UCSD-AML1 (cell line): ENCODE measurements around the gene MYZAP.
"Not testable (repeated sequence)": the region's sequence is repeated elsewhere in the genome, so short reads cannot be mapped to it uniquely, and the experiment has no call there.

Source experiments
- DNase-seq: peaks from one replicate; lab custom pipeline; 2025; ENCODE audit not compliant: unreplicated experiment; lab: John Stamatoyannopoulos, UW

The MYZAP gene

DNA sequence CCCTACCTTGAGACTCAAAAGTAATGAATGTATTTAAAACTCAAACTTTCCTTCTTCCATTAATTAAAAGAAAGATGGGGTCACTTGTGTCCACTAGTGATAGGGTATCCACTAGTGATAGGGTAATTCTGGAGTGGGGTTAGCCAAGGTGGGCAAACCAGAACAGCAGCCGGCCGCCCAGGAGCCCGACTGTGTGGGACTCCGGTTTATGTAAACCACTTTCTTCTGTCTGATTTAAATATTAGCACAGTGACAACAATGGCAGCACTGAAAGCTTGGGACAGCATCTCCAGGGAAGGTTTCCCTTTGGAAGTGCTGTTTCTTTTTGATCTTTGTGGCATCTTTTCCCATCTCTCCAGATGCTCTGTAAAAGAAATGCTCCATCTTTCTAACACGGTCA lies 722 bp downstream of the MYZAP start:
- no peak for DNase-seq

DNA sequence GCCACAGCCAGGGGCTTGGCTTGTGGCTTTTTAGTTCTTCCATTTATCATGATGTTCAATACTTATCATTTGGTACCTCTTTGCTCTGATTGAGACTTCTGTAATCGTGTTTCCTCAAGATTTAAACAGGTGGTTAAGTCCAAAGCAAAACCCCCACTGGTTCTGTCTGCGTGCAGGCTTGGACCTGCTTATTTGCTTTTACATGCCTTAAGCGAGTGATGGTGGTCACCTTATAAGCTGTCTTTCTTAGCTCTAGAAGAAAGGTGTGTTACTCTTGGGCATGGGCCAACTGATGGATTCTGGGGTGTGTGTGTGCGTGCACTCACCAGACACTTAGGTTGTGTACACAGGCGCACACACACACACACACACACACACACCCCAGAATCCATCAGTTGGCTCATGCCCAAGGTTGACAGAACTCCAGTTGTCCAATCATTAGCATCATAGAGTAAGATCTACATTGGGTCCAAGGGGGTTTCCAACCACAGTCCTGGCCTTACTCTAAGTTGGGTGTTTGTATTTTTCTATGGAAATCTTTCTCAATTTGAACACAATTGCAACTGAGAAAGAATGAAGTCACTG lies 1.2 kb downstream of the MYZAP start:
- no peak for DNase-seq

DNA sequence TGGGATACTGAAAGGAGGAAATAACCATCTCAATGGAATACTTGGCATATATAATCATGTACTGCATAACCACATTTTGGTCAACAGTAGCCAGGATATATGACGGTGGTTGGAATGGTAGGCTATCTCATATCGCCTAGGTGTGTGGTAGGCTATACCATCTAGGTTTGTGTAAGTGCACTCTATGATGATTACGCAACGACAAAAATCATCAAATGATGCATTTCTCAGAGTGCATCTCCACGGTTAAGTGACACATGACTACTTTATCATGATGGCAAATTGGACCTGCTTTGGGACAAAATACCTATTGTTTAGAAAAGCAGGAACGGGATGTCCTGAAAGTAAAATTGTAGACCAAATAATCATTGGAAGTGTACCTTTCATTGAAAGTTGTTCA lies 2.8 kb downstream of the MYZAP start:
- DNase-seq: no peak

DNA sequence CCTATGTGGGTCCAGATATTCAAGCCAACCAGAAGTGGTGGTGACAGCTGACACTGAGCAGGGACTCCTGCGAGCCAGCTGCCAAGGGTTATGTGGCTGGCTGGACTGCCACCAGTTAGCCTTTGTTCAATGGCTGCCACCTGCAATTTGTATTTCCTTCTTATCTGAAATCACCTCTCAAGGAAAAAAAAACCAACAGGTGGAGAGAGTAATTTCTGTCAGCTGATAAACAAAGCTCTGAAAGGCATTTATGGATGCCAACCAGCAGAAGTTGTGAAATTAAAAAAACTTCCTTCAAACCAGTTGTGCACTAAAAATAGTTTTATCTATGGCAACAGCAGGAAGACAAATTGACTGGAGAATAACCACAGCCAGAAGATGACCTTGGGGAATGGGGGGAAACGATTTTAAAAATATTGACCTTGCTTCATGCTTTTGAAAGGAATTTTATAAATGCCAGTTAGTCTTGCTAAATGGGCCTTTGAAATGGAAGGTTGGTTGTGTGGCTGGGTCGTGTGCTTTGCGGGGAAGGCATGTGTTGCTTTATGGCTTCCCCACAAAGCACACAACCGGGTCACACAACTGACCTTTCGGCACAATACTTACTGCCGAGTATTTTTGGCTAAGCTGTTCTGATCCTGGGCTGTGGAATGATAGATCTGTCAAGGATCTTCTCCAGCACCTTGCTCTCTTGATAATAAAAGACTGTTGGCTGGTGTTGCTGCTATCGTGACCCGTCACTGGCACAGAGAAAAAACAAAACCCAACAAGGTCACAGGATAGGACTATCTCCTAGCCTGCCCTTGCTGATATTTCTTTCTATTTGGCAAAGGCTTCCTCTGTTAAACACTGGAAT lies 3.5 kb downstream of the MYZAP start:
- DNase-seq: peak; percentile 33

DNA sequence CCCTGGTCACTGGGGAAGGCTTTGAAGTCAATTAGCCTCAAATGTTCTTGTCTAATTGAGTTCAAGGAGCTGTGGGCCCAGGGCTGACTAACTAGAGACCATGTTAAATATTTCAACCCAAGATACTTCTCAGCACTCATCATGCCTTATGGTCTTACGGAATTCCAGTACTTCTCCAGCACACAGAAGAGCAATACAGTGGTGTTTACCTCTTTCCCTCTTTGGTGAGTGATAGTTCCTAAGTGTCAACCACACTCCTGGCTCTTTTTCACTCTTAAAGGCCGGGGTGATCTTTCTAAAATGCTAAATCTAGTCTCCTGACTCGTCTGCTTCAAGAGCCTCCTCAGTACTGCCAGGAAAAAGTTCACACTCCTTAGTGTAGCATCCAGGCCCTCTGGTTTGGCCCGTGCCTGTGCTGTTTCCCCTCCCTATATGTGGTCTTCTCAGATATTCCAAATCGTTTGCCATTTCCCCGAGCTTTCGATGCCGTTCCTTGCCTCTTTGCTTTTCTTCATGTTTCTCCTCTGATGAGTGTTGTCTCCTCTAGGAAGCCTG lies 4.7 kb downstream of the MYZAP start:
- no peak for DNase-seq

DNA sequence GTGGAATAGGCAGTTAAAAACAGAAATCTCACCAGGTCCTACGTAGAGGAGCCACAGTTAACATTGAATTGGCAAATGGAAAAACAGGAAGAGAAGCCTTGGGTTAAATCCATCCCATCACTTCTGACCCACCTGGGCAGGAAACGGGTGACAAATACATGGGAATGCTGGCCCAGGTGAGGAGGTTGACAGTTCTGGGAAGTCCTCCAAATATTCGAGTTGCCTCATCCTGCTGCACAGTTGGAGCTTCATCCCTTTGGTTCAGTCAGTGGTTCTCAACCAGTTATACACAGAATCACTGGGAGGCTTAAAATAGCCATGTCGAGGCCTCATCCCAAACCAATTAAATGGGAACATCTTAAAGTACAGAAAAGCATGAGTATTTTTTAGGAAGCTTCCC lies 5.3 kb downstream of the MYZAP start:
- no peak for DNase-seq

DNA sequence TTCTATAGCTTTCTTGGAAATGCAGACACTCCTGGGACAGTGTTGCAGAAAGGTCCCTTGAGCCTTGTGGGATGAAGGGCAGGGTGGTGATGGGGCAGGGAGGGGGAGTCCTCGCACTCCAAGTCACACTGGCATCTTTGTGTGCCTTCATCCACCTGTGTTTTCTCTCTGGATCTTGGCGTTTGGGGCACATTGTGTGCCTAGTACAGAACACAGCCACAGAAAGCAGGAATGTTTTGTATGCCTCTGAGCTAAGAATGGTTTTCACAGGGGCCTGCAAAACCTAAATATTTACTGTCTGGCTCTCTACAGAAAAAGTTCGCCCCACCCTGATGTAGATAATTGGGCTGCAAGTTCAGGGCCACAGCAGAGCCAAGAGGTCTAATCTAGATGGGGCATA lies 5.7 kb downstream of the MYZAP start:
- DNase-seq: no peak

DNA sequence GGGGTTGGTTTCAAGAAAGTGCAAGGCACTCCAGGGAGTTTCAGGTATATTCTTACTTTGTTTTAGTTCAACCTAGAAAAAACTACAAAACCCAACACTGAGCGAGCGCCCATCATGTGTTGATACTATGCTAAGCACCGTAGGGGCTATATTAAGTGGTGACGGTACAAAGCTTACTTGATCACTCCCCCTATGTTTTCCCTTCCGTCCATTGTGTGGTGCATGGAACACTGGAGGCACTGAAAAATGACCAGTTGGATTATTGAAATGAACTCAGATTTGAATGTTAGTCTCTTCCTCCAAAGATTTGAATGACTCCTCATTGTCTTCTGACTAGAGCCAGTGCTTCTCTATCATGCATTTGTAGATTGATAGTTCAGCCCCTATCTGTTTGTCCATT lies 6.6 kb downstream of the MYZAP start:
- DNase-seq: no peak

DNA sequence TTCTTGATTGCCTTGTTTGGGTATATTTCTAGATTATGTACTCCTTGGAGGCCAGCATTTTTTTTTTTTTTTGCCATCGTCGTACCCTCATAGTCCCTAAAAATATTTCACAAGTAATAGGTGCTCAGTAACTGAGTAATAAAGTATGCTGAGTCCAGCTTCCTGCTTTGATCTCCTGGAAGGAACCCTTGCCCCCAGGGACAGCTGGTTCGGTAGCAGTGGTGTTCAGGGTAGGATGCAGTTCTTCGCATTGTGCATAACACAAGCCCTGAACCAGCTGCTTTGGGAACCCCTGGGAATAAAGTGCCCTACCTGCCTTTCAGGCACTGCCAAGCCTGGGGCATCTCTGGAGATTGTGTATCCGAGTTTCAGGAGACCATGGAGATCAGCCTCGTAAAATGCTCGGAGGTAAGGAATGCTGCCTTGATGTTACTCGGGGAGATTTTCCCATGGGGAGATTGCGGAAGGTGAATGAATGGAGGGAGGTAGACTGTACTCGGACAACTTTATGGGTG lies 7.6 kb downstream of the MYZAP start:
- no peak for DNase-seq

DNA sequence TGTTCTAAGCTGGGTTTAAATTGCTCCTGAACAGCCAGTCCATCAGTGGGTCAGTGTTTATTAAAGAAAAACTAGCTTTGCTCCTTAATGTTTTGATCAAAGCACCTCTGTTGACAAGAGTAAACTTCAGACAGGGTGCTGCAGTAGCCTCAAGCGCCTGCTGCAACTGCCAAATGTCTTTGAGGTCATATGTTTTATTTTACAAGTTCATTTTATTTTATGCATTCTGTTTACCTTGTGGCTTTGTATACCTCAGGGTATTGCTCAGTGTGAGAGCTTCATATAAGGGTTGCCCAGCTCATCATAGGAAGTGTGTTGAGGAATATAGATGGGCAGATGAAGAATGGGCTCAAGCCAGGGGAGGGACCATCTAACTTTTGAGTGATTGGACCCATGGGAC lies 8.5 kb downstream of the MYZAP start:
- no peak for DNase-seq

DNA sequence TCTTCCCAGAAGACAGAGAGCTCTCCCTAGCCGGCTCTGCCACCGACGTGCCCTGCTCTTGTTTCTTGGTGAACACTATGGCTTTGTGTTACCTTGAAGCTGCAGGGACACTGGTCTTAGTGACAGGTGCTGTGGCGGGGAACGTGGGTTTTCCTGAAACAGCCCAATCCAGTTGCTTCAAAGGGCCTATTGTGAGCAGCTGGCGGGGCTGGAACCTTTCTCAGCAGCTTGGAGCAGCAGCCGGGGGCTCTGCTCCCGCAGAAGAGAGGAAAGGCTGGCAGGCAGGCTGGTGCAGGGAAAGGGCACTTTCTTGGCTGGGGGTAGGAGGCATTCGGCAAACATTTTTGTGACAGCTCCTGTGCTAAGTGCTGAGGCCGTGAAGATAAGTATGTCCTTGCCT lies 12.8 kb downstream of the MYZAP start:
- DNase-seq: no peak

DNA sequence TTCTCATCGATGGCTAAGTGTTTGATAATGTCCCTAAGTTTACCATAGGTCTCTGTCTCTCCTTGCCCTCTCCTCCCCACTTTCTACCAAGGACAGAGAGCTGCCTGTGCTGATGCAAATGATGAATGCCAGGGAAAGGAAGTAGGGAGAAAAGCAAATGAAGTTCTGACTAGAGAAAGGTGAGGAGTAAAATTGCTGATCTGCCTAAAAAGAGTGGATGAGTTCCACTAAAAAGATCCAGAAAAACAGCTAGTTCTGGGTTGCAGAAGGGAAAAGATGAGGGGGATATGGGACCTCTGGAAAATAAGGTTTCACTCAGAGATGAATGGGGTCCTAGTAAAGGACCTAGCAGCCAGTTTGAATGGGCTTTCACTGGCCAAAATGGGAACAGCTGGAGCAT lies 13.8 kb downstream of the MYZAP start:
- no peak for DNase-seq

DNA sequence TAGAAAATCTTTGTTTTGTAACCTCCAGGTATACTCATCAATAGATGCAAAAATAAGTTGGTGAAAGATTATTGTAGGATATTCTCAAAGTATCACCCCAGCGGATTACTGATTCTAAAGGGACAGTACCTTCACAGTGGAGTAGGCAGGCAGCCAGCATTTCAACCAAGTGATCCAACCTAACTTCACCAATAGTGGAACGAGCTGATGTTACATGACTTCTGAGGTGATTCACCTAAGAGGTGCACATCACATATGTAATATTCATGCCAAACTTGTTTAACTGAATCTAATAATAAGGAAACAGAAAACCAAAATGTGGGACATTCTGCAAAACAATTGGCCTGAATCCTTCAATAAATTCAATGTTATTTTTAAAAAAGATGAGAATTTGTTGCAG lies 14.3 kb downstream of the MYZAP start:
- no peak for DNase-seq

DNA sequence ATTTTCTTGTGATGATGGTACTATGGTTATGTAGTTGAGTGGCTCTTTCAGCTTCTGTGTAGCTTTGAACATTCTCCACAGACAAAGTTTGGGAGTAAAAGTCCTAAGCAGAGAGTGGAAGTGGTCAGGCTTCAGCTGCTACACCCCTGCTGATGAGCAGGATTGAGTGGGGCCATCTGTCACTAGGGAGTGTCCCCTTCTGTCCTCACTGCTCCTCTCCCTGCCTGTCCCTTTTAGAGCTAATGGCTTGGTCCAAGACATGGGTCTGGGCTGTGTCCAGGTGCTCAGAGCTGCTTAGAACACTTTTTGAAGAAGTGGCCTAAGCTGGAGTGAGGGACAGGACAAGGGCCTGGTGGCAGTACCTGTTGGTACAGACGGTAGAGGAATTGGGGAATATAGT lies 15.1 kb downstream of the MYZAP start:
- DNase-seq: no peak

DNA sequence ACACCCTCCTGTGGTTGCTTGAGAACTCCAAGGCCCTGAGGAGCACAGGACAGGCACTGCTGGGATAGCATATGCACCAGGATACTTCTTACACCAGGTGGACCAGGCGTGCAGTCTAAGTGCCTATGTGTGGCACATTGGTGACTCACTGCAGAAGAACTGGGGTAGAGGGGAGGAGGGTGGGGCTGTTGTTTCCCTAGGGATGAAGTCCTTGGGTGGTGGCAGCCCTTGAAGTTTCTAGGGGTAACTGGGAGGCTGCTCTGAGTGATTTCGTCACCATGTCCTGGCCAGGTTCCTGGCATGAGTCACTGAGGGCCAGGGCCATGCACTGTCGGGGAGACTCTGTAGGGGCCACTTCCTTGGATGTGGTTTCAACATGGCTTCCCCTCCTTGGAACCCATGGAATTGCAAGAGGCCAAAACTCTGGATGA lies 15.9 kb downstream of the MYZAP start:
- DNase-seq: peak; percentile 48

DNA sequence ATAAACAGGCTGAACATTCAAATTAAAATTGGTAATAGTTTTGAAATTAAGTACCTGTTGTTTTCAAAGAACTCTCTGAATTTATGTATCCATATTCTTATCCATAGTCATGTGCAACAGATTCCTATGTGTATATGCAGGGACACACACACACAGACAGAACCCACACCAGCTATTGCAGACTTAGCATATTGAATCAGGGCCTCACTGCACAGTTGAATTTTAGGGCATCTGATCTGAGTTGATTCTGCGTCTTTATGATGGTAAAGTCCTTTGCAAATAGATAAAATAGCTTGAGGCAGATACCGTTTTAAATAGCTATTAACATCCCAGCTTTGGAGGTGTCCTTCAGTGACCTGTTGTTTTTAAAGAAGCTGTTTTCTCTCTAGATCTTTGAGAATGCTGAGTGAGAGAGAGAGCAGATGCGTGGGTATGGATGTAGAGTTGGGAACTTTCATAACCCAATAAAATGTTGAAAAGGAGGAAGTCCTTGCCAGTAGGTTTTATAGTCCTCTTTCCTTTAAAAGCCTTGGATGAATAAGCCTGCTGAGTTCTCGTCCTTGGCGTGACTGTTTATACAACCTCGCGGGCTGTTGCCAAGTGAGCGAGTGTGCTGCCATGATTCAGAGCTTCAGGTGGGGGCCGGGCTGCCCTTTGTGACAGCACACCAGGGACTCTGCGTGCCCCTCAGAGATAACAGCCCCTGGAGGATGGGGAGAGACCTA lies 18.3 kb downstream of the MYZAP start:
- DNase-seq: no peak

DNA sequence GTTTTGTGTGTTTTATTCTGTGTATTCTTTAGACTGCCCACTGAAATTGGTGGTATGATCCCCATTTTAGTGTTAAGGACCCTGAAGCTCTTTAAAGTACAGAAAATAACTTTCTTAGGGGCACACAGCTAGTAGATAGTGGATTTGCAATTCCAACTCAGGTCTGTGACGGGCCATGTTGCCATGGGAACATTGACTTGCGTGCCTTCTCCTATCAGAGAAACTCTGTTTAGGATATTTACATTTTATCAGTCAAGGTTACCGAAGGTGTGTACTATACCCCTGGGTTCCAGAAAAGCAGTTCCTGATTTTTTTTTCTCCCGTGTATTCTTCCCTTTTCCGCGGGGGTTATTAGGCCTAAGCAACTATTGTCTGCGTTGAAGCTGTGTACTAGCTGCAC lies 19.4 kb downstream of the MYZAP start:
- DNase-seq: no peak

DNA sequence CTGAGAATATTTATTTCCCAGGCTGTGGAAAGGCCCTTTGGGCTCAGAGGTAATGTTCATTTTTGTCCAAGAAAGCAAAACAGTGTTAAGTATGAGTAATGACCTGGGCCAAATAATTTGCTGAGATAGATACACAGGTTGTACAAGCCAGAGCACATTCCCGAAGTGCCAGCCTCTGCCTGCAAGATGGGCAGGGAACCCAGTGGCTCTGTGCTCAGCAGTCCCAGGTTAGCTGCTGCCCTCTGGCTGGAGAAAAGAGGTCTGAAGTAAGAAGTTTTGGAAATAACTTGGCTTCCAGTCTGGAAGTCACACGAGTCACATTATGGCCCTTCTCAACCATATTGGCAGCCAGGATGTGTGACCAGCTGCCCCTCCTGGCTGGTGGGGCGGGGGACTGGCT lies 20.2 kb downstream of the MYZAP start:
- DNase-seq: peak; percentile 51

DNA sequence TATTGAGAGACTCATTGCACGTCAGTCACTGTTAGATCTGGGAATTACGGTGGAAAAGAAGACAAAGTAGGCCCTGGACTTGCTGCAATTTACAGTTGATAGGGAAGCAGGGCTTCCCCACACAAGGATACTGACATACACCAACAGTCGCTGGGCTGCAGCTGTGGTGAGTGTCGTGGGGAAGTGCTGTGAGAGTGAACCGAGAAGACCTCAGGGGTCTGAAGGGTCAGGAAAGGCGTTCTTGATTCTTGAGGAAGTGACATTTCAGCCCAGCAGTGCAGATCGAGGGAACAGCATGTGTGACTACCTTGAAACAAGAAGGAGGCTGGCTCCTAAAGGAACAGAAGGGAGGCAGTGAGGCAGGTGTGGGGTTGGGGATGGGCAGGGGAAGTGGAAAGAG lies 22.5 kb downstream of the MYZAP start:
- peak; percentile 30 for DNase-seq

DNA sequence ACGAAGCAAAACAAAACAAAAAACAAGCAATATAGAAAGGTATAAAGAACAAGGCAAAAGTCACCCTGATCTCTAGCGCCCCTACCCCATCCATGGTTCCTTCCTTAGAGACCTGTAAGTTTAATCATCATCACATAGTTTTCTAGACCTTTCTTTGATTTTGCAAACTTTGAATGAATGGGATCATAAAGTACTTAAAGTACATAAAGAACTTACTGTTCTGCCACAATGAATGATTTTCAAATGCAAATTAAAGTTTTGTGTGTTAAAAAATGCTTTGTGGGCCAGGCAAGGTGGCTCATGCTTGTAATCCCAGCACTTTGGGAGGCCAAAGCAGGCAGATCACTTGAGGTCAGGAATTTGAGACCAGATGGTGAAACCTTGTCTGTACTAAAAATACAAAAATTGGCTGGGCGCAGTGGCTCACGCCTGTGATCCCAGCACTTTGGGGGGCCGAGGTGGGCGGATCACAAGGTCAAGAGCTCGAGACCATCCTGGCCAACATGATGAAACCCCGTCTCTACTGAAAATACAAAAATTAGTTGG lies 24.3 kb downstream of the MYZAP start:
- not testable (repeated sequence) for DNase-seq

DNA sequence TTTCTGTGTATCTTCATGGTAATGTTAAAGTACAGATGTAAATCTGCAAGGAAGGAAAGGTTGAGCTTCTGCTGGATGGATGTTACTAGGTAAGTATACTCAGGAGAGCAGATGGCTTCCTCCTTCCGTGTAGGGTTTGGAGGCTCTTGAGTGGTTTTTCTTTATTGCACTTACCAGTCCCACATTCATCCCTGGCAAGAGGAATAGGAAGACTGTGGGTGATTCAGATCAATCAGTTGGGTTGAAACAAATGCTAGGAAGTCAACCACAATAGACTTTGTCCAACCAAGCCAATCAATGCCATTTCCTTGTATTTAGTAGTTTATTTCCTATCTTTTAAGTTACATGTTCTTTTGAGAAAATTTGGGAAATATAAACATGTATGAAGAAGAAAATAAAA lies 26.6 kb downstream of the MYZAP start:
- no peak for DNase-seq
